ENCODE measurements around the gene ZMAT5.

ZMAT5 gene

DNA sequence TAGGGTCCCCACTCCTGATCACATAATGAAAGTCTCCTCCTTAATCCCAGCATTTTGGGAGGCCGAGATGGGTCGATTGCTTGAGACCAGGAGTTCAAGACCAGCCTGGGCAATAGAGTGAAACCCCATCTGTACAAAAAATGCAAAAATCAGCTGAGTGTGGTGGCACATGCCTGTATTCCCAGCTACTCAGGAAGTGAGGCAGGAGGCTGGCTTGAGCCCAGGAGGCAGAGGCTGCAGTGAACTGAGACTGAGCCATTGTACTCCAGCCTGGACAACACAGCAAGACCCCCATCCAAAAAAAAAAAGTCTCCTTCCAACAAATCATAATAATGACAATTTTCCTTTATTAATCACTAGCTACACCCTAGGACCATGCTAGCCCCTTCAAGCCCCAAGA, 15.1 kb downstream of the ZMAT5 start:
- no peak for DNase-seq

DNA sequence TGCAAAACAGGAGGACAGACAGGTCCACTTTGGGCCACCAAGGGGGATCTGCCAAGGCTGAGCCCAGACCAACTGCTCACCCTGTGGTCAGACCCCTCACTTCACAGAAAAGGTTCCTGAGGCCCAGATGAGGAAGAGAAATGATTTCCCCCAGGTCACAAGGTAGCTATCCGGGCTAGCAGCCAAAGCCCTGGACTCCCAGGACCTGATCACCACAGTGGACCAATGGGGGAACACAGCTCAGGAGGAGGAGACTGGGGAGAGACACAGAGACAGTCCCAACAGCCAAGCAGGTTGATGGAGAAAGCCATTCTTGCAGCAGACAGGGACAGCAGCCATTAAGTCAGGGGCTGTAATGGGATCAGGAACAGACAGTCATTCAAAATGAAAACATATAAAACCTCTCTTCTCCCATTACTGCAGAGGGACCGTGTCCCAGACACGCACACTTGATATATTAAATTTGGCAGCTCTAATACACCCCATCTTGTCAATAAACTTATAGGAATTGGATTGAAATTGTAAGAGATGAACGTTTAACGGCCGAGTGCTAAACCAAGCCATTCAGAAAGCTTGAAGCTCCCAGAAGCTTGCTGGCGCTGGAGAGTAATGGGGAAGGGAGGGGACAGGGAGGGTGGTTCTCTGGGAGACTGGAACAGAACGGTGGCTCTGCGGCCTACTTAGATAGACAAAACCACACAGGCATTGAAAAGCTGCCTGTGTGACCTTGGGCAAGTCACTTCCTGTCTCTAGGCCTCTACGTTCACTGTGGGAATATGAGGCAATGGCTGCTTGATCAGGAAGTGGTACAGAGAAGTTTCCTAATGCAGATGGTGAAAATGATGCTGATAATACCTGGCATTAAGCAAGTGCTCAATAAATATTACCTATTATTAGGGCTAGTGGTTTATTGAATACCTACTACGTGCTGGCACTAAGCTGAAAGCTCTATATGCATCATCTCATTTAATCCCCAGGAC, 16.0 kb downstream of the ZMAT5 start:
- DNase-seq: peak; percentile 51 to 57 (median 55)

DNA sequence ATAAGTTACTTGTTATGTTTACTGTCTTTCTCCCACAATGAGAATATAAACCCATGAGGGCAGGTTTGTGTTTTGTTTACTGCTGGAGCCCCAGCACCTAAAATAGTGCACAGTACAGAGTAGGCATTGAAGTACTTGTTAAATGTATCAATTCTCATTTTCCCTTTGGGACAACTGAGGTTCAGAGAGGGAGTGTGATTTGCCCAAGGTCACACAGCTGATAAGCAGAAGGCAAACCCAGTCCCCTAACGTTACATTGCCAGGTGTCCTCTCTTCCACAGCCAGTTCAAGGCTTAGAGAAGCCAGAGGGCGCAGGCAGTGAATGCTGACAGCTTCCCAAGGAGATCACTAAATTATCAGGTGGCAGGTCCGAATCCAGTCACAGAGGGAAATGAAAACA, 16.8 kb downstream of the ZMAT5 start:
- no peak for DNase-seq

DNA sequence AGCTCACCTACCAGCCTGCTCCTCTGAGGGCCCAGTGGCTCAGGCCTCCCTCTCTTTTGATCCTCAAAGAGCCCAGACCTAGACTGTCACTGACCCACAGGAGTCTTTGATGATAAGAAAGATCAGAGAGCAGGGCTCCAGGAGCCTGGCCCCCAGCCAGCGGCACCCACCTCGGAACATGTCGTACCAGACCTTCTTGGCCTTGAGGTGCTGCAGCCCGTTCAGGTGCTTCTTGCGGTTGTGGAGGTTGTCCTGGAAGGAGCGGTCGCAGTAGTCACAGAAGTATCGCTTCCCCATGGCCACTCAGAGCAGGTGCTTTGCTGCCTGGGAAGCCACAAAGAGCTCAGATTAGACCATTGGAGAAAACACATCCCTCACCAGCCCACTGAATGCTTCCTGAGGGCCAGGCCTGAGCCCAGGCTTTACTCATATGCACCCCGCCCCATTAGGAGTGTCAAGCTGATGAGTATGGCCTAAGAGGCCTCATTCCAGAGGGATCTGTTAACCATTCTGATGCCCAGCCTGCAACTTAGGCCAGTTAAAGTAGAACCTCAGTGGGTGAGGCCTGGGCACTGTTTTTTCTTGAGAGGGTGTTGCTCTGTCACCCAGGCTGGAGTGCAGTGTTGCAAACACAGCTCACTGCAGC, 18.4 kb downstream of the ZMAT5 start:
- DNase-seq: no peak

DNA sequence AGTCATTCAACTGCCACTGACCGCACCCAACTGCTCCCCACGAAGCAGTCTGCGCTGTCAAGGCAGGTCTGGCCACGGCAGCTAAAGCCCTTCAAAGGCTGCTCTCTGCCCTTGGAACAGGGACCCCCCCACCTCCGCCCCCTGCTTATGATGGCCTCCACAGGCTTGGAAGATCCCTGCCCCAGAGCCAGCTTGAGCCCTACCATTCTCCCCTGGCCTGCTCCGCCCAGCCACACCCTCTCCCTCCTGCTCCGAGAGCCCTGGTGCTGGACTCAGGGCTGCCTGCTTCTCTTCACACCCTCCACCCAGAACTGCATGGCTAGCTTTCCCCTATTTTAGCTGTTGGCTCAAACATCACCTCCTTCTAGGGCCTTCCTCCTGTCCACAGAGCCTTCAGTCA, 19.0 kb downstream of the ZMAT5 start:
- no peak for DNase-seq

DNA sequence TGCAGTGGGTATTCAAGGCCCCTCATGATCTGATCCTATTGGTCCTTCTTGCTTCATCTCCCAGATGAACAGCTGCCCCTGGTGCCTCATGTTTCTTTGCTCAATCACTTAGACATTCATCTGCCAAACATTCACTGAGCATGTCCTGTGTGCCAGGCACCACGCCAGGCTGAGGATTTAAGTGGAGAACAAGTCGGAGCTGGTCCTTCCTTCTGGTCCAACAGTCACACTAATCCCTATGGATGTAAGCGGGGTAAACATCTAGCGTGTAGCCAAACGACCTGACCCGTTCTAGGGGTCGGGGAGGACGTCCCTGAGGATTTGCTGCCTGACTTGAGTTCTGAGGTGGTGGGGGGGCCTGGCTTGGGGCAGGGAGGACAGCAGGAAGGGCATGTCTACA, 21.9 kb downstream of the ZMAT5 start:
- DNase-seq: no peak

DNA sequence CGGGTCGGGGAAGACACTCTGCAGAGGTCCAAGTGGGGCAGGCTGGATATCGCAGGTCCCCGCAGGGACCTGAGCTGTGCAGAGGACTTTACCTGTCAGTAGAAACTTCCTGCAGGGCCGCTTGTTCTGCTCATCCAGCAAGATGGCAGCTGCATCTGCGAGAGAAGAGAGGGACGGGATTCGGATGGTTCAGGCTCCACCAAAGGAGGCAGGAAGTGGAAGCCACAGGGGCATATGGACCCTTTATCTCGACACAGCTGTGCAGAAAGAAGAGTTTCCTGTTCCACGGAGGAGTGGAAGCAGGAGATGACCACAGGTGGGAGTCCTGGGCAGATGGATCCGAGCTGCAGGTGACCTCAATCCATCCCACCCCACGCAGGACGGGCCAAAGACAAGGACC, 24.5 kb downstream of the ZMAT5 start:
- no peak for DNase-seq

DNA sequence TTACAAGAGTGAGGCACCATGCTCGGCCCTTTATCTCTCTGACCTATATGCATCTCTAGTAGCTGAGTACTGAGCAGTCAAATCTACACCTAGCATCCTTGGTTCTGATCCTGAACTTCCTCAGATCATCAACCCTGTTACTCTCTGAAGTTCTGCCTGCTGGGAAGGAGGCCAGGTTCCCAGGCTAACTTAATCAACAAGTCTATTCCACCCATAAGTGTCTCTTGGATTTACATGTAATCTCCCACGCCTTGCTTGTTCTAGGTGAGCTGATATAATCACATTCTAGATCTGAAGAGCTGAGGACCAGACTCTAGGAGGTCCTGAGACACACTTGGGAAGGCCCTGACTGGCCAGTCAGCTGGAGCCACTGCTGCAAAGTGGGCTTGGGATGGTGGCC, 24.9 kb downstream of the ZMAT5 start:
- no peak for DNase-seq

DNA sequence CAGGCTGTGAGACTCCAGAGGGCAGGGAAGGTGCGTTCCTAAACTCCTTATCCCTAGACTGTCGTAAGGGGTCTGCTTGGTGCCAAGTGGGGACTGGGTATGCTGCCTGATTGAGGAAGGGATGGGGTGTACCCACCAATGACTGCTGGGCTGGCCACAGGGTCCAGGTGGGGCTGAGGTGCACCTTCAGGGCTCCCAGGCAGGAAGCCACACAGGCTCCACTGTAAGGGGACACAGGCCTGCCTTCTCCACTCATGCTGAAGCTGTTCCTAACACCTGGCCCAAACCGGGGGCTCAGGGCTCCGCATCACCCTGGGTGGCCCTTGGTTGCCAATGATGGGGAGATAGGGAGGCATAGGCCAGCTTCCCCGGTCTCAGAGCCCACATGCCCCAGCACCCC, 26.6 kb downstream of the ZMAT5 start:
- DNase-seq: no peak

DNA sequence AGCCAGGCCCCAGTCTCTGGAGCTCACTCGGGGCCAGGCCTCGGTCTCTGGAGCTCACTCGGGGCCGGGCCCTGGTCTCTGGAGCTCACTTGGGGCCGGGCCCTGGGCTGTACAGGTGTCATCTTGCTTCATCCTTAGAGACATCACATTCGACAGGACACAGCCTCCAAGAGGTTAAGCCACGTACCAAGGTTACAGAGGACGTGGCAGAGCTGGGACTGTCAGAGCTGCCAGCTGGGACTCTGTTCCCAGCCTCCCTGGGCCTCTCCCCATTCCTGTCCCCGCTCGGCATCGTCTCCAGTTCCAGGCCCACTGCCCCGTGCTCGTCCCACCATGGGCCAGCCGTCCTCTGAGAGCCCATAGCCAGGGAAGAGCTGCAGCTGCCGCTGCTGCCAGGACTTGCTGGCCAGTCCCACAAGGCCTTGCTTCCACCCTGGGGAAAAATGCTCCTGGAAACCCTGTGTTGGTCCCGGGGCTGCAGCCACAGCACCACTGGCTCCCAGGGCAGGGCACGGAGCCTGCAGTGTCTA, 27.4 kb downstream of the ZMAT5 start:
- no peak for DNase-seq

DNA sequence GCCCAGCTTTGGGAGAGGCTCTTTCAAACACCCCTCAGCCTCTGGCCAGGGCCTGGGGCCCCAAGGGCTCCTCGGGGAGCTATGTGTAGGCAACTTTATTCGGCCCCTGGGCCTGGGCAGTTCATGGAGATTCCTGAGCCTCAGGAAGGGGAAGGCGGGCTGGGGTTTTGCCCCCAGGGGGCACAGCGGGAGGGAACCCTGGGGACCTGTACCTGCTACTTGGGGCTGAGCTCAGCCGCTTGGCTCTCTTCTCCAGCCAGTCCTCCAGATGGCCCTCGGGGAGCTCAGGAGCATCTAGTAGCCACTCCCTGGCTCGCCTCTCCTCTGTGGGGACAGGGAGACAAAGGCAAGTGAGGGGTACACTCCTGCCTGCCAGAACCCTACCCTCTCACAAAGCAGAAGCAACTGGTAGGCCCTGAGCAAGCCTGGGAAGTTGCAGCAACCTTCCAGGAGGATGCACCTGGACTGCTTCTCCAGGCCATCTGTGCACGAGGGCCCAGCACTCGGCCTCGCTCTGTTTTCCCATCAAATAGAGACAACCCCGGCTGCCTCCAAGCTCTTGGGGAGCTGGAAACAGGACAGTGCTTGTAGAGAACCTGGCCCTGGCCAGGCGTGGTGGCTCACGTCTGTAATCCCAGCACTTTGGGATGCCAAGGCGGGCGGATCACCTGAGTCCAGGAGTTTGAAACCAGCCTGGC, 28.5 kb downstream of the ZMAT5 start:
- no peak for DNase-seq

DNA sequence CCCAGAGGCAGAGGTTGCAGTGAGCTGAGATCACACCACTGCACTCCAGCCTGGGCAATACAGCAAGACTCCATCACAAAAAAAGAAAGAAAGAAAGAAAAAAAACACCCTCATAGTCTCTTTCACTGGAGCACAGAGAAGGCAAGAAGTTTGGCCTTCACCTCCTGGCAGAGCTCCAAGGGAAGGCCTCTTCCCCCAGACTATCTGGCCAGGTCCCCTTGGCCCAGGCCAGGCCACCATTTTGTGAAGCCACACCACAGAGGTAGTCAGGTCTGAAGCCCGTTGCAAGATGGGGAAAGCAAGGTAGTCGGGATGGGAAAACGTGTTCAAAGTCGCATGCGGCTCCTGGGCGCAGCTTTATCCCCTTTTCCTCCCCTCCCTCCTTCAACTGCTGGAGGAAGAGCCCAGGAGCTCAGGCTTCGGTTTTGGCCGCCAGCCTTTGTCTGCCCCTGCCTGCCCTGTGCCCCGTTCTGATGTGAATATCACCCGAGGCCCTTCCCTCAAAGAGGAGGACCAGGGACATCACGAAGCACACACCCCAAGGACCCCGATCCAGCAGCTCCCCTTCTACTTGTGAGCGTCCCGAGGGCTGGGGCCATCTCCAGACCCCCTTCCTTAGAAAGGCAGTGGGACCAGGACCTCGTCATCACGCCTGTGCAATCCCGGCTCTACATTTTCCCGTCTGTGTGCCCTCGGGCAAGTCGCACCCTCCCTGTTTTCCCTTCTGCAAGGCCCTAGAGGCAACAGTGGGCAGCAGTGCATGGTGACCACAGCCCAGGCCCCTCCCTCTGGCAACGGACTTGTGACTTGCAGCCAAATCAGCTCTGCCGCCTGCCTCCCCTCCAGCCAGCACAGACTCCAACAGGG, 29.3 kb downstream of the ZMAT5 start:
- no peak for DNase-seq

DNA sequence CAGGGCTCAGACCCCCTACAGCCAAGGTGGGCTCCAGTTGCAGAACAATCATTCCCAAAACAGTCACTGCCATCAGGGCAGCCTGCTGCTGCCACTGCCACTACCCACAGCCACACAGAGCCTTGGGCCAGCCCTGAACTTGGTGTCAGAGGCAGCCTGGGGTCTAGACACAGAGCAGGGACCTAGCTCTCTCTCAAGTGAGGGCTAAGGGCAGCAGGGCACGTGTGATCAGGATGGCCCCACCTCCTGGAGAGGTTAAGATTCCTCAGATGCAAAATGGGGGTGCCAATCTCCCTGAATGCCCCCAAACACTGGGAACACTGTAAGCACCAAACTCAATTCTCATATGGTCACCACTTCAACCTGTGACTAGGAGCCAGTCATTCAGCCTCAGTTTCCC, 31.4 kb downstream of the ZMAT5 start:
- DNase-seq: no peak

DNA sequence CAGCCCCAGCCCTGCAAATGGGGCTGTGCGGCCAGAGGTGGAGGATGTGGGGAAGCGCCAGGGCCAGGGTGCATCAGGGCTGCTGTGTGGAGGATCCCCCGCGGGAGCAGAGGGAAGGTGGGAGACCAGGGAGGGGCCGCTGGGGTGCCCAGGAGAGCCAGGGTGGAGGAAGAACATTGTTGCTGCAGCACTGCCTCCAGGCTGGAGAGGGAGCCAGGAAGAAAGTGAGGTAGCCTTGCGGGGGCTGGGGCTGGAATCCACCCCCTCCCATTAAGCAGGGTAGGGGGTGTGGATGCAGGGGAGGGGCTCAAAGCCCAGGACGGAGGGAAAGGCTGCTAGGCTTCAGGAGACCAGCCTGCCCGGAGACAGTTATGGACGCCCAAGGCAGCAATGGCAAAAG, 32.0 kb downstream of the ZMAT5 start:
- no peak for DNase-seq

DNA sequence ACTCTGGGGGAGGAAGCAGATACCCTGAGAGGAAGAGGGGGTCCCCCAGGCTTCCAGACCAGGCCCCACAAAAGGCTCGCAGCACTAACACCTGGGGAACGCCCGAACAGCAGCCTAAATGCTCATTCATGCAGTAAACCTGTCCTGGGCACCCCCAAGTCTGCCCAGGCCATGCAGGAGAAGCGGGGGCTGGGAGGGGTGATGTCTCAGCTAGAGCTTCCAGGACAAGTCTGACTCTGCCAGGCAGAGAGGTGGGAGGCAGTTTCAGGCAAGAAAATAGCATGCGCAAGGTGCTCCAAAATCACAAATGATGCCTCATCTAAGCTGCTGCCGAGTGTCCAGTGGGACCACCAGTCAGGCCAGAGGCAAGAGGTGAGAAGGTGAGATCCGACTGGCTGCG, 32.4 kb downstream of the ZMAT5 start:
- no peak for DNase-seq

DNA sequence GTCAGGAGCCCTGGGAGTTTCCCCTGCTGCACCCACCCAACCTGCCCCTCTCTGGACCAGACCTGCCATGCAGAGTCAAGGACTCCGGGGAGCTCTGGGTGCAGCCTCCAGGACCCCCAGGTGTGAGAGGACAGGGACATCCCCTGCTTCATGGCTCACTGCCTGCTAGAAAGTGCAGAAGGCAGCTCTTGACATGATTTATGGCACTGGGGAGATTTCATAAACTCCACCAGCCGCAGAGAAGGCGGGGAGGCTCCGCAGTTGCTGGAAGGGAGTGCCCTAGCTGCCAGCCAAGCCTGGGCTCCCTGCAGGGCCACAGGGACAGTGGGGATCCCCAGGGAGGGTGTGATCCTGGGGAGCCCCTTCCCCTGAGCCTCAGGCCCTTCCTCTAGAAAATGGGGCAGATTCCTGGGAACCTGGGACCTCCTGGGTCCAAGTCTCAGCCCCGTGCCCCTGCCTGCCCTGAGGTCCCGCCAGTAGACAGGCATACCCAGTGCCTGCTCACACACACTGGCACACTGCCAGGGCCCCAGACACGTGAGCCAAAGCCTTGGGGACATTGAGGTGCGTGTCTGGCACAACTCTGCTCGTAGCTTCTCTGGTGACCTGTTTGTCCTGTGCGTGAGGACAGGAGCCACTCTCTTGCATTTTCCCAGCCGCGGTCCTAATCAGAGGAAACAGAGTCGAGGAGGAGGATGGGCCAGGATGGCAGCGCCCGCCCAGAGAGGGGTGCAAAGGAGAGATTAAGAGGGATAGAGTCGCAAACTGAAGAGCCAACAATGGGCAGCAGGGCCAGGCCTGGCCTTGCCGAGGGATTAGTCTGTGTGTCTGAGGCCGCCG, 33.2 kb downstream of the ZMAT5 start:
- DNase-seq: no peak

DNA sequence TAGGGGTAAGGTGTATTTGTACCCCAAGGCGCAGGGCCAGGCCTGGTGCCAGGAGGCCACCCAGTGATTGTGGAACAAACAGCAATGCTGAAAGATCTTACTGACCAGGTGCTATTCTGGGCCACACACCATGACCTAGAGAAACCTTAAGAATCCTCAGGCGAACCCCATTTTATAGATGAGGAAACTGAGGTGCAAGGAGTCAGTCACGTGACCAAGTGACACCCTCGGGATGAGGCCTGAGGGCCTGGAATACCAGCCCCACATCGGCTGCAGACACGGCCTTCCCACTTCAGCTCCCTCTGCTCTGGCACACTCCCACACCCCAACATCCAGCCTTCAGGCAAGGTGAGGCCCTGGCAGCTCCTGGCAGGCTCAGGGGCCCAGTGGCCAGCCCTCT, 33.9 kb downstream of the ZMAT5 start:
- no peak for DNase-seq

DNA sequence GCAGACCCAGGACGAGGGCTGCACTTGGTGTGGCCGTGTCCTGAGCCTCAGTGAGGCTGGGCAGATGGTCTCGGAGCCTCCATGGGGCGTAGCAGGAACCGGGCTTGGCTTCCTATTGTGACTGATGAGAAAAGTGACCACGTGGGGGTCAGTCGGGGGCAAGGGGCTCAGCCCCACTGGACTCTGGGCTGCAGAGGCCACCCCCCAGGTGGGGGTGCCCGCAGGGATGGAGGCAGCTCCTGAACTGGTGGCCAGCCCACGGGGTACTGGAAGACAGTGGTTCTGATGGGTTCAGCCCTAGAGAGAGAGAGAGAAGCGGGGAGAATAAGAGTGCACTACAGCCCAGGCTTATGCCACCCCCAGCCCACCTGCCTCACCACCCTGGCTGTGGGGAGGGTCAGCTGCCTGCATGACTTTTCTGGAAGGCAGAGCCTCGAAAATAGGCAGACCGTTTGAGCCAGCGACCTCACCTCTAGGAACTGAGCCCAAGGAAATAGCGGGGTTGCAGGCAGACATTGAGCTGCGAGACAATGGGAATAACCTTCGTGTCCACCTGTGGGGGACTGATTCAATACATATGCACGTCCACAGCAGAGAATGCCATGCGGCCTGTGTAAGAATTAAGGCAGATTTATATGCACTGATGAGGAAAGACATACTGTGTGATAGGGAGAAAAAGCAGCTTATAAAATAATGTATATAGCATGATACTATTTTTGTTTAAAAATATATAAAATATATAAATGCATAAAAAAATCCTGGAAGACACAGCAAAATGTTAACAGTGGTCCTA, 35.6 kb downstream of the ZMAT5 start:
- no peak for DNase-seq

DNA sequence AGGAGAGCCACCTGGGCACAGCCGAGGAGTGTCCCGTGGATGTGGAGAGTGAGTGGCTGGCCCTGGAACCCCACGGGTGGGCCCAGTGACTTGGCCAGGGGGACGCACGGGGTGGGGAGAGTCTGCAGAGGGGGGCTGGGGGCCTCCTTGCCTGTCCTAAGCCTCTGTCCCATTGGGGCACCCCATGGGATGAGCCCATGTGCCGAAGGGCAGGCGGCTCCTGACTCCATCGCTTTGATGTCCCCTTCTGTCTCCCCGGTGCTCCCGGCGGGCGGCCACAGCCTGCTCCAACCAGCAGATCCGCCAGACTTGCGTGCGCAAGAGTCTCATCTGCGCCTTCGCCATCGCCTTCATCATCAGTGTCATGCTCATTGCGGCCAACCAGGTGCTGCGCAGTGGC, 37.6 kb downstream of the ZMAT5 start:
- no peak for DNase-seq

DNA sequence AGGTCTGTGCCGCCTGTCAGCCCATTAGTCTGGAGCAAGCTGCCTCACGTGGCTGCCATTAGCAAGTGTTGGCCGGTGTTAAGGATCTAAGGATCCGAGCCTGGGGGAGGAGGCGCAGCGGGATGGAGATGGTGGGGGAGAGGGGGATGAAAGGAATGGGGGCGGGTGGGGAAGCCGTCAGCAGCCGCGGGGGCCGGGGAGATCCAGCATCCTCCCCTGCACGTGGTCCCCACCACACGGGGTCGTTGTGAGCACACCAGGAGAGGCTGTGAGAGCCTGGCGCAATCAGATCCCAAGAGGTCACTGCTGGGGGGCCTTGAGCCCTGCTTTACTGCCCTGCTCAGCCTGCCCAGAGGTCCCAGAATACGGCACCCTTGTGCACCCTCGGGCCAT, 39.7 kb downstream of the ZMAT5 start:
- peak in 2 of 3 donors; percentile 24 to 54 for DNase-seq

Data from suppressor macrophage treated with lipopolysaccharide for 1 hour (primary cell).